GM19238 (cell line): ENCODE measurements around the gene RNF157.
"Not testable (repeated sequence)": the region's sequence is repeated elsewhere in the genome, so short reads cannot be mapped to it uniquely, and the experiment has no call there.

ENCODE experiments used
- DNase-seq: peaks from one replicate; pipeline ENCODE4 v3.0.0; 2011; ENCODE audit warnings: low spot score; ENCODE audit not compliant: insufficient read length

The RNF157 gene

DNA sequence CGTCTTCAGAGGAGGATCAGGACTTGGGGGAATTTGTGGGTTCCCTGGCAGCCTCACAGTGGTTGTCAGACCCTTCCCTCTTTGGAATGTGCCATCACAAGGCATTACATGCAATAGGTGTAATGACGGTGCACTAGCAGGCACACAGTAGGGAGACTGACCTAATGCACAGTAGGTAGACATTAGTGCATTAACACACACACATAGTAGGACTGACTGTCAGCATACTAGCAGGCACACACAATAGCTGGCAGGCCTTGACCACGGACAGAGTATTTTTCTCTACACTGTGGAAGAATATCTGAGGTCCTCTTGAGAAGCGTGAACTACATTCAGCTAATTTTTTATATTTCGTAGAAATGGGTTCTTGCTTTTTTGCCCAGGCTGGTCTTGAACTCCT, 14.0 kb upstream of the RNF157 start:
- no peak for DNase-seq

DNA sequence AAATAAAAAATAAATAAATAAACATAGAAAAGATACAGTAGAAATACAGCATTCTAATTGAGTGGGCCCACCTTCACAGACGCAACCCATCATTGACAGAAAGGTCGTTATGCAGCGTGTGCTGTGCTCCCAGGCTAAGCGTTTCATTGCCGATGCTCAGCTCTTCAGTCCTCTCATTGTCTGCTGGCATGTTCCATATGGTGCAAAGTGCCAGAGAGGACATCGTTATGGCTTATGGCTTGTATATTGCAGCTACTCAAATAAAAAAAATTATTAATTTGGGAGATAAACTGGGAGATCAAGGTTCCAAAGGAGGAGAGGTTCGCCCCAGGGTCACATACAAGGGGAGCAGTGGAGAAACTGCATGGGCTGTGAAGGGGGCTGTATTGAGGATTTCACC, 13.5 kb upstream of the RNF157 start:
- DNase-seq, result no peak

DNA sequence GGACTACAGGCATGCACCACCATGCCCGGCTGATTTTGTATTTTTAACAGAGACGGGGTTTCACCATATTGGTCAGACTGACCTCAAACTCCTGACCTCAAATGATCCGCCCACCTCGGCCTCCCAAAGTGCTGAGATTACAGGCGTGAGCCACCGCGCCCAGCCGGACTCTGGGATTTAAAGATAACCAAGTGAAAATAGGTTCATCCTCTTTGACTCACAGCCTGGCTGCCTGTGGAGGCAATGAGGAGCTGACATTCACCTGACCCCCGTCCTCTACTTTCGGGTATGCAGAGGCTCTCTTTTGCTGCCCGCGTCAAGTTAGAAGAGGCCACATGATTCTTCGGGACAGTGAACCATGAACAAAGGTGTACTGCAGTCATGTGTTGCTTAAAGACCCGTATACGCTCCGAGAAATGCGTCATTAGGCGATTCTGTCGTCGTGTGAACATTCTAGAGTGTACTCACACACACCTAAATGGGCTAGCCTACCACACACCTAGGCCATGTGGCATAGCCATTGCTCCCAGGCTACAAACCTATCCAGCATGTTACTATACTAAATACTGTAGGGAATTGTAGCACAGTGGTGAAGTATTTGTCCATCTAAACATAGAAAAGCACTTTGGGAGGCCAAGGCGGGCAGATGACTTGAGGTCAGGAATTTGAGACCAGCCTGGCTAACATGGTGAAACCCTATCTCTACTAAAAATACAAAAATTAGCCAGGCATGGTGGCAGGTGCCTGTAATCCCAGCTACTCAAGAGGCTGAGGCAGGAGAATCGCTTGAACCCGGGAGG, 12.9 kb upstream of the RNF157 start:
- not testable (repeated sequence) for DNase-seq

DNA sequence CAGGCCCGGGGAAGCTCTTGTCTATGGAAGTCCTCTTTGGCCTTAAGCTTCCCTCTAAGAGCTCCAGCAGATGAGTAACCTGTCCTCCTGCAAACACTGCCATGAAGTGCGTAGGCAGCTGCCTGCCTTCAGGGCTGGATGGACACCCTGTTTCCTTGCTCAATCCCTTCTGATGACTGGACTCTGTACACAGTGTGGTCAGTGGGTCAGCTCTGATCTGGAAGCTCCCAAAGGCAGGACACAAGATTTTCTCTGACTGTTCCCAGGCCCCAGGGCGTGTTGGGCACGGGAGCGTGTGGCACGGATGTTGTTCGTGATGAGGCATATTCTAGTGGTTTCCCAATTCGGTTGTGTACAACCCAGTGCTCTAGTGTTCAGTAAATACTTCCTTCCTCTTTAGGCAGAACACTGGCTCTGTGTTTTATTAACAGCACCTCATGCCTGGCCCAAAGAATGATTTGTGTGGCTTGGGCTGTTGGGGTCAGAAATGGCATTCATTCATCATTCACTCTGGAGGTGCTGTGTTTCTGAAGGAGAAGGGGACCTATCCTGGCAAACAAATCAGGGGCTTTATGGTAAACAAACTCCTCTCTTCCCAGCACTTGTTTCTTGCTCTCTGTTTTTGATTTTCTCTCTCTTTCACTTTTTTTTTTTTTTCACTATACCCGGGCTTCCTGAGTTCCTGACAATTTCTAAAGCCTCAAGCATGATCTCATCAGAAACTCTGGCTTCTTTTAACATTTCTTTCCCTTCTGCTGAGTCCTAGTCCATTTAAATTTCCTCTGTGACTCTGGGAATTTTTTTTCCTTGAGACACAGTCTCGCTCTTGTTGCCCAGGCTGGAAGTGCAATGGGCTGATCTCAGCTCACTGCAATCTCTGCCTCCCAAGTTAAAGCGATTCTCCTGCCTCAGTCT, 12.0 kb upstream of the RNF157 start:
- DNase-seq, result no peak

DNA sequence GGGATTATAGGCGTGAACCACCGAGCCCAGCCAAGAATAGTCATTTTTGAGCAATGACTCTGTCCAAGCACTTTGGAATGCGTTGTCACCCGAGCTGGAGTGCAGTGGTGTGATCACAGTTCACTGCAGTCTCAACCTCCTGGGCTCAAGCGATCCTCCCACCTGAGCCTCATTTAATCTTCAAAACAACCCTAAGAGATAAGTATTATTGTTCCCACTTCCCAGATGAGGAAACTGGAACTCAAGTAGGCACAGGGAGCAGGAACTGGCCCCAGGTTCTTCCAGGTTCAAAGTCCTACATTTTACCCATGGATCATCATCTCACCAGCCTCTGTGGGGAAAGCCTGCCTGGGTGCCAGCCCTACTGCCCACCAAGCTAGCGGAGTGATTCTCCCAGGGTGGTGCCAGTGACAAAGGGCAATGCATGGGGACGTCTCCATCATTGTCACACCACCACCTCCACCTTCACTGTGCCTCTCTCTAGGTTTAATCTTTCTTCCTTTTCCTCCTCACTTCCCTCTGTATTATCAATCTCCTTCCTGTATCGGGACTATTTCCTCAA, 11.3 kb upstream of the RNF157 start:
- no peak for DNase-seq

DNA sequence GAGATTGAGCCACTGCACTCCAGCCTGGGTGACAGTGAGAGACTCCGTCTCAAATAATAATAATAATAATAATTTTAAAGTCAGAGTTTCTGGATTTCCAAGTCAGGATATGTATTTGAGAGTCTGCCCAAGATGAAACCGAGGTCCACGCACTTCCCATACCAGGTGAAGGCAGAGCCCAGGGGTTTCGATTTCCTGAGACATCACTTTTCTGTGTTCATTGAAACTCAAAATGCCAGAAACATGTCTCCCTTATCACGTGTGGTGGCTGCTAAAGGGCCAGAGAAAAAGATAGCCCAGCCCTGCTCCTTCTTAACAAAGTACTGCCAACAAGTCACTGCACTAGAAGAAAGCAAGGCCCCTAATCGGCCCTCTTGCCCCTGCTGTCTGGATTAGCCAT, 9.8 kb upstream of the RNF157 start:
- DNase-seq, result no peak

DNA sequence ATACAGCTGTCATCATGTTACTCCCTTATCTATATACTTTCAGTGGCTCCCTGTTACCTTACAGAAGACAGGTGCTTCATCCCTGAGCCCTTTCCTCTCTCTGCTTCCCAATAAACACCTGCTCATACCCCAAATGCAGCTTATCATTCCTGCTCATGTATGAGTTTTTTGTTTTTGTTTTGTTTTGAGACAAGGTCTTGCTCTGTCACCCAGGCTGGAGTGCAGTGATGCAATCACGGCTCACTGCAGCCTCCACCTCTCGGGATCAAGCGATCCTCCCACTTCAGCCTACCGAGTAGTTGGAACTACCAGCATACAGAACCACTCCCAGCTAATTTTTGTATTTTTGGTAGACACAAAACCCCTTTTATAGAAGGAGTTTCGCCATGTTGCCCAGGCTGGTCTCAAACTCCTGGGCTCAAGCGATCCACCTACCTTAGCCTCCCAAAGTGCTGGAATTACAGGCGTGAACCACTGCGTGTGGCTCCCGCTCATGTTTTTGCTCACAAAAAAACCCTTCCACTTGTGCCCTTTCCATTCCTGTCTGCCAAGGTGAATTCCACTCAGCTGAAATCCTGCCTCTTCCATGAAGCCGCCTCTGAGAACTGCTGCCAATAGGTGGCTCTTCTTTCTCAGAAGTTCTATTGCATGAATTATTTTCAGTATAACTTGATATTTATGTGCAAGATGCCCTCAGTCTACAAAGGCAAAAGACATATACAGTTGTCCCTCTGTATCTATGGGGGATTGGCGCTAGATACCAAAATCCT, 7.9 kb upstream of the RNF157 start:
- no peak for DNase-seq

DNA sequence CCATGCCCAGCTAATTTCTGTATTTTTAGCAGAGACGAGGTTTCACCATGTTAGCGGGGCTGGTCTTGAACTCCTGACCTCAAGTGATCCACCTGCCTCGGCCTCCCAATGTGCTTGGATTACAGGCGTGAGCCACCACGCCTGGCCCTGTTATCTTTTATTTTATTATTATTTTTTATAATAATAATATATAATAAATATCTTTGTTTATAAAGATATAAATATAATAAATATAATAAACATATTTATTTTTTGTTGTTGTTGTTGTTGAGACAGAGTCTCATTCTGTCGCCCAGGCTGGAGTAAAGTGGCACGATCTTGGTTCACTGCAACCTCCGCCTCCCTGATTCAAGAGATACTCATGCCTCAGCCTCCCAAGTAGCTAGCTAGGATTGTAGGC, 7.0 kb upstream of the RNF157 start:
- no peak for DNase-seq

DNA sequence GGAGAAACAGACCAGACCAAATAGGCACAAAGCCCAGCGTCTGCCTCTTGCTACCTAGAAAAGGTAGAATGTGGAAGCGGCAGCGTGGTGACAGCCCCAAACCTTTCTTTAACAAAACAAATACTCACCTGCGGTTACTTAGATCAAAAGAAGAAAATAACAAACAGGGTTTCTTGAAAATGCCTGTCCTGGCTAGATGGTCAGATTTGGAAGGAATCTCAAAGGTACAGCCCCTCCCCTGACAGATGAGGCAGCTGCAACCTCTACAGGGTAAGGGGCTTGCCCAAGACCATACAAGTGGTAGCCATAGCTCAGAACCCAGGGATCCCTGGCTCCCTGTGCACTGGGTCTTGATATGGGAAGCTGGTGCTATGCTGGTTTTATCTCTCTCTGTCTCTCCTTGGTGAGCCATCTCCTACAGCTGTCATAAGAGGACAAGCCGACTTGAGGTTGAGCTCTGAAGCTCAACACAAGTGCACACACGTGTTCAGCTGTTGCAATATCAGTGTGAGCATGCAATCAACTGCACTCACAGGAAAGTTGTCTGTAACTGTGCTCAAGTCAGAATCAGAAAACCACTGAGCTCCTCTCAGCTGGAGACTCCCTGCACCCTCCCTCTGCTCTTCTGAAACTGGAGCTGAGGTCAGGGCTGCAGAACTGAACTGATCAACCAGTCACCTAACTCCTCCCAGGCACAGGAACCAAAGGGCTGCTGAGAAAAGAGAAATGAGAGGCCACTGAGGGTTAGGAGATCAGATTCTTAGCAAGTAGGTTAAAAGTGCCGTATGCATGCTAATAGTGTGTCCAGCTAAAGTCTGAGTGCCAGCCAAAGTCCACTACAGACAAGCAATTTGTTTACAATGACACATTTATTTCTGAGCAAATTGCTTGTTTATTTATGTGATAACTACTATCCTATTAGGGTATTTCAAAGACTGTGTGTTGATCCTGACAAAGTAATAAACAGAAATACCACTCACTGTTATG, 6.1 kb upstream of the RNF157 start:
- DNase-seq, result peak; percentile 80

DNA sequence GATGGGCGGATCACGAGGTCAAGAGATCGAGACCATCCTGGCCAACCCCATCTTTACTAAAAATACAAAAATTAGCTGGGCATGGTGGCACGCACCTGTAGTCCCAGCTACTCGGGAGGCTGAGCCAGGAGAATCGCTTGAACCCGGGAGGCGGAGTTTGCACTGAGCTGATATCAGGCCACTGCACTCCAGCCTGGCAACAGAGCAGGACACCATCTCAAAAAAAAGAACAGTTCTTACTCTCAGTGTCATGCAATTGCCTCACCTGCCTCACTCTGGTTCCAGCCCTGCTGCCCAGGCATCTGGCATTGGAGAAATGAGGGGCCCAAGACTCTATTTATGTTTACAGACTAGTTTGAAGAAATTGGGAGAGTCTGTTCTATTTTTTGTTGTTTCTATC, 4.4 kb upstream of the RNF157 start:
- not testable (repeated sequence) for DNase-seq

DNA sequence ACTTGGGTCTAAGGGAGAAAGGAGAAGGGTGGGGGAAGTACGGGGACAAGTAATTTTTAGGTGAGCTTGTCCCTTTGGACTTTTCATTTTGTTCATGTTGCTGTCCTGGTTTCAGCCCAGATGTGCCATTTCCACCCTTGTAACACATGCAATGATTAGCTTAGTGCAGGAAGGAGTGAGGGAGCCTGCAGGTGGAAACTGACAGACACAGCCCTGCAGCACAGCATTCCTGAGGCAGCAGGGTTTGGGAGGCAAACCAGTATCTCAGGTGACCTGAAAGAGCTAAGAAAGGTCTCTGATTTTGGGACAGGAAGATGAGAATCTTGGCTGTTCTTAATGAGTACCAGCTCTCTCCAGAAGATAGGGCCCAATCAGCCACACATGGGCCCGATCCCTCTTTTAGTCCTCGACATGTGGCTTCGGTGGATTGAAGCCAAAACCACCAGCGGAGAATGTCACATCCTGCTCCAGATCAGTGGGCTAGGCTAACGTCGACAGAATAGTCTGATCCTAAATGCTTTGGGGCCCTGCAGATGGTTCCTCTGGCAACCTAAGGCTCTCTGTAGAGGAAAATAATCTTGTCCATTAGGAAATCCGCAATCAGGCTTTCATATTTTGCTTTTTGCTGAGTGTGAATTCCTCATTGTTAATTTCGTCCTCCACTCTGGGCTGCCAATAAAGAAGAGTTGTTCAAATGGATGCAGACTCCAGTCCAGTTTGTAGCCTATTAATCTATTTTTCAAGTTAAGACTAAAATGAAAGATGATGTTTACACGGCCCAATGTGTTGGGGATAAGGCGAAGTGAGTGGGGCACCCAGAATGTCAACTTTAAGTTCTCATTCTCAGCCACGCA, 3.8 kb upstream of the RNF157 start:
- no peak for DNase-seq

DNA sequence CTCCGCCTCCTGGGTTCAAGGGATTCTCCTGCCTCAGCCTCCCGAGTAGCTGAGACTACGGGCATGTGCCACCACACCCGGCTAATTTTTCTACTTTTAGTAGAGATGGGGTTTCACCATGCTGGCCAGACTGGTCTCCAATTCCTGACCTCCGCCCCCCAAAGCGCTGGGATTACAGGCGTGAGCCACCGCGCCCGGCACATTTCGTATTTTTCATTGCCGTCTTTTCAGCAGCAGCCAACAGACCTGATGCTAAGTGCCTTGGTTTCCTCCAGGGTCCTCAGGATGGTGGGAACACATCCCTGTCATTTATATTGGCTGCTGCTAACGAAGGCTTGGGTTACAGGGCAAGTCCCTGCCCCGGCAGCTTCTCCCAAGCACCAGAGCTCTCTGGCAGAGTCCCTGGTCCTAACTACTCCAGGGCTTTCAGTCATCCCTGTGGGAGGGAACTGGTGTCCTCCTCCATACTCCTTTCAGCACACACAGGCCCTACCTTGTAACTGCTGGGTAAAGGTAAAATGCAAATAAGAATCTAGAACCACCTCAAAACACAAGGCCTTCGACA, 1.5 kb upstream of the RNF157 start:
- DNase-seq, result no peak

DNA sequence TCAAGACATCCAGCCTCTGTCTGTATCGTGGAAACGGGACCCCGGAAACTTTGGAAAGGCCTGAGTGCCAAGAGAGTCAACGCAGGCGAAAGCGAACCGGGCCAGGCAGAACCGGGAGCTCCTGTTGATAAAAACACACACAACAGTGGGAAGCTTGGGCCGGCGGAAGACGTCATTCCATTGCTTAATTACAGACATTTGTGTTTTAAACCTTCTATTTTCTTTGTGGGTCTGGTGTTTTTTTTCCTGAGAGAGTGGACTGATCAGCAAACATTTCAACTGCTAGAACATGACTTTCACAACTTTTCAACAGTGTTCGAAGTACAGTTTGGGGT, 878 bp upstream of the RNF157 start:
- no peak for DNase-seq

DNA sequence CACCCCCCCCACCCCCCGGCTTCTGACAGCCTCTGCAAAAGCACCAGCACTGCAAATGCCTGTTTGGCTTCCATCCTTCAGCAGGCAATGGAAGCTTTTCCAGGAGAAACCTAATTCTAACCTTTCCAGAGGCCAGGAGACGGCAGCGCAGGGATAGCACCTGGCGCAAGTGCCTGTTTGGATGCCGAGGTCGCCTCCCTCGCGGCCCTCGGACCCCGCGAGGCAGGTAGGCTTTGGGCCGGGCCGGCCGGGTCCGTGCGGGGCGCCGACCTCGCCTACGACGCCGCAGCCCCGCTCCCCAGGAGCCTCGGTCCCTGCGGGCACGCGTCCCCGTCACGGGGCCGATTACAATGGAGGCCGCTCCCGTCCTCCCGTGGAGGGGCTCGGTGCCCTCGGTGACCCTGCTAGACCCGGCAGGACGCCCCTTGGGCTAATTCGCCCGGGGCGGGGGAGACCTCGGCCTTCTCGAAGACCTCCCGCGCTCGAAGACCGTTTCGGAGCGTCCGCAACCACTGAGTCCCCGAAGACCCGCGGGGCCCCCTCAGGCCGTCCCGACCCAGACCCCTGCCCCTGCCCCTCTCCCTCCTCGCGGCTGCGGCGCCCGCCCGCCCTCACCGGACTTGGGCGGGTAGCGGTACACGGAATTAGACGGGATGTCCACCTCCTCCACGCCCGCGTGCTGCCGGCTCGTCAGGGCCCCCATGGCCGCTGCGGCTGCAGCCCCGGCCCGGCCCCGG, 587 bp downstream of the RNF157 start:
- no peak for DNase-seq

DNA sequence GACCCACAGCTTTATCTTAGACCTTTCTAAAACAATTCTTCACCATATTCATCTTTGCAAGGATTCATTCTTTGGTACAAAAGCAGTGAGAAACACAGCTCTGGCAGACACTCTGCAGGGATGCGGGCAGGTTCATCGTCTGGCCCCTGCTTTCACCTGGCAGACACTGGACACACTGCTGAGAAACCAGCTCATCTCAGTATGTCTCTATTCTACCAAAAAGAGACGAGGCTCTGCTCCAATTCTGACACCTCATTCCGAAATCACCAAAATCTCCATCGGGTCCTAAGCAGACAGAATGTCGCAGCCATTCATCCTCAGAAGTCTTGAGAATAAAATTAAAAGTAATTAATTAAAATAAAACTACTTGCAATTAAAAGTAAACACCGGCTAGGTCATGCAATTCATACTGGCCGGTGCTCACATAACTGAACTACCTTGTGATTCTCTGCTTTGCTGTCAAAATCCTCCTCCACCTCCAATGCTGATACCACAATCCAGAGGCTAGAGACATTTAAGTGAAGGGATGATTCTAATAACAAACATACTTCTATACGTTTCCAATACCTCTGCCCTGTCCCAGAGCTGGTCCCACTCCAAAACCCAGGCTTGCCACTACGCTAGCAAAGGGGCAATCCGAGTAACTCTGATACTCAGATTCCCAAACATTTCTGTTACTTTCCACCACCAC, 1.3 kb downstream of the RNF157 start:
- no peak for DNase-seq

DNA sequence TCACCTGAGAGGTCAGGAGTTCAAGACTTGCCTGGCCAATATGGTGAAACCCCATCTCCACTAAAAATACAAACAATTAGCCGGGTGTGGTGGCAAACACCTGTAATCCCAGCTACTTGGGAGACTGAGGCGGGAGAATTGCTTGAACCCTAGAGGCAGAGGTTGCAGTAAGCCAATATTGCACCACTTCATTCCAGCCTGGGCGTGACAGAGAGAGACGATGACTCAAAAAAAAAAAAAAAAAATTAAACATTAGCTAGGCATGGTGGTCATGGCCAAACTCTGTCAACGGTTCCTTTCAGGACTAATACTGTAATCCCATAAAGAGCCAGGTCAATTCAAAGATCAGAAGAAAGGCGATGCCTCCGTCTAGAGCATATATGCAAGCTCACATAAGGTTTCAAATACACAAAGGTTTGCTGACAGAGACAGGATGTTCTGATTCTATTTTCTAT, 2.4 kb downstream of the RNF157 start:
- no peak for DNase-seq

DNA sequence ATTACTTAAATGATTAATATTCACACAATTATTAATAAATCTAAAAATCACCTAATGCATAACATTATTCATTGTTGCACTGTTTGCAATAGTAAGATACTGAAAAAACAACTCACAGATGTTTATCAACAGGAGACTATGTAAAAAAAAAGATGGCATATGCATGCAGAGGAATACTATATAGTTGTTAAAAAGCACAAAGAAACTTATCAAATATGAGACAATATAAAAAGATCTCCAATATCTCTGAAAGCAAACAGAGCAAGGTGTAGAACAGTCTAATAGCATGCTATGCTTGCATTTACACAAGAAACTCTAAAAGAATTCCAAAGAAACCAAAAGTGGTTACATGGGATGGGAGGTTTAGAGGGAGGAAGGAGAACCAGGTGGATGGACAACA, 3.7 kb downstream of the RNF157 start:
- DNase-seq, result no peak

DNA sequence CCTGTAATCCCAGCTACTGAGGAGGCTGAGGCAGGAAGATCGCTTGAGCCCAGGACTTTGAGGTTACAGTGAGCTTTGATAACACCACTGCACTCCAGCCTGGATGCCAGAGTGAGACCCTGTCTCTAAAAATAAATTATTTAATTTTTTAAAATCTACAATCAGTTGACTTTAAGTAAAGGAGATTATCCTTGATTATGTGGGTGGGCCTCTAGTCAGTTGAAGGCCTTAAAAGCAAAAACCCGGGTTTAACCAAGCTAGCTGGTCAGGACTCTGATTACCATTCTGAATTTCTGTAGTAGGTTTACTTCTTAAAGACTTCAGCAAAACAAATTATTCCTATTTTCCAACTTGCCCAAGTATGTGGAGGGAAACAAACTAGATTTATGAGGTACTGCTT, 4.4 kb downstream of the RNF157 start:
- DNase-seq, result no peak
